ENCODE results near the gene ID1. TPM values are rescaled to one million over a fixed set of nuclear protein-coding genes. Genes with fewer than 3 reads are reported as not detected.

ID1 gene
- total and polyA plus RNA-seq, 2 of the 13 experiments (the other 11 are each of a cell fraction or from before 2014, with no cell fraction given), result 320 to 419 TPM

DNA sequence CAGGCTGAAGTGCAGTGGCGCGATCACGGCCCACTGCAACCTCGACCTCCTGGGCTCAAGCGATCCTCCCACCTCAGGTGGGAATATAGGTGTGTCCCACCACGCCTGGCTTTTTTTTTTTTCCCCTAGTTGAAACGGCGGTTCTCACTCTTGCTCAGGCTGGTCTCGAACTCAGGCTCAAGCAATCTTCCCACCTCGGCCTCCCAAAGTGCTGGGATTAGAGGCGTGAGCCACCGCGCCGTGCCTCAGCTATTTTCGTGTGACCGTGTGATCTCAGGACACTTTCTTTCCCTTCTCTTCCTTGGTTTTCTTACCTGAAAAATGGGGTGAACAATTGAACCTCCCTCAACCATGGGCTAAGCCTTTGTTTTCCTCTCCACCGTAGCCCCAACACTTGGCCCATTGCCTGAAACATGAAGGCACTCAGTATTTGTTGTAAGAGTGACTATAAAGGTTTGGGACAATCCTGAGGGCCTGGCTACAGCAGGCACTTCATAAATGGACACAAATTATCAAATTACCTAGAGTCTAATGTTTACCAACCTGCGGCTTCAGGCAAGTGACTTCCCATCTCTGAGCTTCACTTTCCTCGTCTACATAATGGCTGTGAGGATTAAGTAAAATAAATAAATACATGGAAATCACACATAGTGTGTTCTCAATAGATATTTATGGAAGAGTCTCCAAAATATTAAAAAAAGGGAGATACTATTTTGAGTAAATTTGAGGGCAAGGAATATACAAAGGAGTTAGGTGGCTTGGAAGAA, 31.4 kb upstream of the ID1 start:
- peak; percentile 0 for ATAC-seq
- no peaks in the 10 kb centered on the region; a peak in 1 of 5 replicates for H3K27me3 ChIP-seq (ENCODE audit: control insufficient read depth in 1 of 2, insufficient read depth in 2 of 2, low read length in 2 of 2)
- BruUV-seq (replicated peaks), result TSS peak; percentile 68
- intact Hi-C loops (cut with micrococcal nuclease; ENCODE audit: unreplicated experiment) (loop anchor here (1.0 kb wide), 1 partner anchor 14 kb away; no protein-coding TSS in a partner anchor), in situ Hi-C loops (cut with HindIII; ENCODE audit: extremely low pct_ligation_motif_present, low pct_unique_long_range_greater_than_20kb) (no loop called here)
- peak overlapping the region; percentile 96 for H3K9ac ChIP-seq (ENCODE audit: insufficient read depth, low read depth, low read length)
- DNase-seq (ENCODE audit: low spot score), result peak; percentile 82
- no peaks in the 10 kb centered on the region for H3K9me3 ChIP-seq (ENCODE audit: low read length)
- ChIA-PET CTCF (ENCODE audit: low intra/inter-chr PET ratio, low total read pairs) (interaction anchor here (7.7 kb wide), 1 partner anchor 38 kb away, joined by 335 read pairs; no protein-coding TSS in a partner anchor), POLR2A (interaction anchor here (0.6 to 16.4 kb wide), 22 partner anchors 12 to 165 kb away, joined by 3 to 1427 read pairs (median 8); partner anchors contain the start of genes BCL2L1, ID1 and TPX2)
- H3K27ac ChIP-seq (ENCODE audit: extremely low read length, insufficient read depth, low read length), result peak overlapping the region; percentile 86
- no peak overlapping the region for H2AFZ ChIP-seq (ENCODE audit: low read length)
- peaks cover 11% of the 10 kb centered on the region for H3K79me2 ChIP-seq (ENCODE audit: insufficient read depth, low read length)
- no peak for FAIRE-seq
- under 1% methylated on average over 19 of the region's 19 CpGs for WGBS (ENCODE audit: low lambda C conversion rate)
- peaks cover 2 to 4% of the 10 kb centered on the region in 2 experiments; a peak in 4 of 5 replicates for H3K36me3 ChIP-seq (replicated peaks in 1 of 2; ENCODE audit: control insufficient read depth in 1 of 2, insufficient read depth in 2 of 2, low read length in 2 of 2)
- peak overlapping the region; percentile 70 to 88 (median 80) for H3K4me3 ChIP-seq (replicated peaks in 1 of 3; ENCODE audit: insufficient read depth in 1 of 3, low read depth in 2 of 3, low read length in 3 of 3)
- H3K4me2 ChIP-seq (ENCODE audit: low read depth, low read length), result peak overlapping the region; percentile 93
- H3K4me1 ChIP-seq (ENCODE audit: insufficient read depth, low read length), result peaks cover 61% of the 10 kb centered on the region
- H4K20me1 ChIP-seq (ENCODE audit: insufficient read depth, low read length), result no peaks in the 10 kb centered on the region
- TF ChIP-seq TCF7 (IDR thresholded peaks at IDR 0.05; ENCODE audit: low read depth) (peak; percentile 5; the same call in 1 of the 2 replicates), ZNF512B (CRISPR knock-in tag; IDR thresholded peaks at IDR 0.05; ENCODE audit: borderline replicate concordance) (peak; percentile 81; the same call in 1 of the 2 replicates), RARA (CRISPR knock-in tag; IDR thresholded peaks at IDR 0.05) (no peak), CCAR2 (optimal IDR thresholded peaks at IDR 0.05; ENCODE audit: low read depth, low read length) (peak; percentile 46), ZNF709 (CRISPR knock-in tag; IDR thresholded peaks at IDR 0.05) (0 out of 2 replicates have a peak, but pooled peaks have one; percentile 9), TBP (CRISPR knock-in tag; IDR thresholded peaks at IDR 0.05) (no peak), ZNF333 (CRISPR knock-in tag; IDR thresholded peaks at IDR 0.05; ENCODE audit: borderline replicate concordance) (peak; percentile 23; the same call in 1 of the 2 replicates), ELF3 (CRISPR knock-in tag; IDR thresholded peaks at IDR 0.05) (no peak; the same call in 1 of the 2 replicates), ZNF691 (CRISPR knock-in tag; IDR thresholded peaks at IDR 0.05; ENCODE audit: borderline replicate concordance, low read depth) (0 out of 2 replicates have a peak, but pooled peaks have one; percentile 5), ZNF841 (CRISPR knock-in tag; IDR thresholded peaks at IDR 0.05; ENCODE audit: borderline replicate concordance) (no peak), MNT (IDR thresholded peaks at IDR 0.05) (no peak), ZKSCAN5 (CRISPR knock-in tag; IDR thresholded peaks at IDR 0.05) (0 out of 2 replicates have a peak, but pooled peaks have one; percentile 9), ZNF816 (CRISPR knock-in tag; IDR thresholded peaks at IDR 0.05; ENCODE audit: borderline replicate concordance) (peak; percentile 84; the same call in 1 of the 2 replicates), XRCC5 (optimal IDR thresholded peaks at IDR 0.05; ENCODE audit: low read length) (peak; percentile 26), JUND (CRISPR knock-in tag; IDR thresholded peaks at IDR 0.05) (0 out of 2 replicates have a peak, but pooled peaks have one; percentile 42), ZNF598 (CRISPR knock-in tag; IDR thresholded peaks at IDR 0.05; ENCODE audit: borderline replicate concordance) (no peak)
- TF ChIP-seq, protein P1, sequence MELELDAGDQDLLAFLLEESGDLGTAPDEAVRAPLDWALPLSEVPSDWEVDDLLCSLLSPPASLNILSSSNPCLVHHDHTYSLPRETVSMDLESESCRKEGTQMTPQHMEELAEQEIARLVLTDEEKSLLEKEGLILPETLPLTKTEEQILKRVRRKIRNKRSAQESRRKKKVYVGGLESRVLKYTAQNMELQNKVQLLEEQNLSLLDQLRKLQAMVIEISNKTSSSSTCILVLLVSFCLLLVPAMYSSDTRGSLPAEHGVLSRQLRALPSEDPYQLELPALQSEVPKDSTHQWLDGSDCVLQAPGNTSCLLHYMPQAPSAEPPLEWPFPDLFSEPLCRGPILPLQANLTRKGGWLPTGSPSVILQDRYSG (CRISPR knock-in tag; IDR thresholded peaks at IDR 0.05), result no peak

Data from HepG2 (cell line).